ENCODE results near the gene DCUN1D3.
"Not testable (repeated sequence)": the region's sequence is repeated elsewhere in the genome, so short reads cannot be mapped to it uniquely, and the experiment has no call there.

DCUN1D3 gene

DNA sequence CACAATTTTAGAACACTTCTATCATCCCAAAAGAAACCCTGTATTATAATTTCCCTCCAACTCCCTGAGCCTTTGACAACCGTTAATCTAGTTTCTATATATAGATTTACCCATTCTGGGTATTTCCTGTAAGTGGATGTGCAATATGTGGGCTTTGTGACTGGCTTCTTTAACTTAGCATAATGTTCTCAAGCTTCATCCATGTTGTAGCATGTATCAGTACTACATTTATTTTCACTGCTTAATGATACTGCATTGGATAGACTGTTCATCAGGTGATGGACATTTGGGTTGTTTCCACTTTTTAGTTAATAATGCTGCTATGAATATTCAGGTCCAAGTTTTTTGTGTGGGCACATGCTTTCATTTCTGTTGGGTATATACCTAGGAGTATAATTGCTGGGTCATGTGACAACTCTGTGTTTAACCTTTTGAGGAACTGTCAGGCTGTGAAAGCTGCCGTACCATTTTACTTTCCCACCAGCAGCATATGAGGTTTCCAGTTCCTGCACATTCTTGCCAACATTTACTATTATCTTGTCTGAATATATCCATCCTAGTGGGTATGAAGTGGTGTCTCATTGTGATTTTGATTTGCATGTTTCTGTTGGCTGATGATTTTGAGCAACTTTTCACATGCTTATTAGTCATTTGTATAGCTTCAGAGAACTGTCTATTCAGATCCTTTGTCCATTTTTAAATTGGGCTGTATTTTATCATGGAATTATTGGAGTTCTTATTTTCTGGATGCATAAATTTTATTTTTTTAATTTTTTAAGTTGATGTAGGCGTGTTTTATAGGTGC lies 77.4 kb downstream of the DCUN1D3 start:
- DNase-seq (ENCODE audit: low spot score): no peak

DNA sequence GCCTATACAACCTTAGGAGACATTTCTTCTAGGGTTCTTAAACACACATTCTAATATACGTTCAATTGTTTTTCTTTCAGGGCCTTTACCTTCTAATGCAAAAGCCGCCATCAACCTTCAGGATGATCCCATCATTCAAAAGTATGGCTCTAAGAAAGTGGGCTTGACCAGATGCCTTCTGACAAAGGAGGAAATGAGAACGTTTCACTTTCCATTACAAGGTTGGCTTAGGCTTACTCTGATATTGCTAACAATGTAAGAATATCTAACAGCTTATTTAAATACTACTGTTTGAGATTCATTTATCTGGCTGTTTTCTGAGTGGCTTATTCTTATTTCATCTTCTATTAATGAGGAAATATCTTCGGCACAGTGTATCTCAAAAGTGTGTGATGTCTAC lies 78.5 kb downstream of the DCUN1D3 start:
- no peak for DNase-seq (ENCODE audit: low spot score)

DNA sequence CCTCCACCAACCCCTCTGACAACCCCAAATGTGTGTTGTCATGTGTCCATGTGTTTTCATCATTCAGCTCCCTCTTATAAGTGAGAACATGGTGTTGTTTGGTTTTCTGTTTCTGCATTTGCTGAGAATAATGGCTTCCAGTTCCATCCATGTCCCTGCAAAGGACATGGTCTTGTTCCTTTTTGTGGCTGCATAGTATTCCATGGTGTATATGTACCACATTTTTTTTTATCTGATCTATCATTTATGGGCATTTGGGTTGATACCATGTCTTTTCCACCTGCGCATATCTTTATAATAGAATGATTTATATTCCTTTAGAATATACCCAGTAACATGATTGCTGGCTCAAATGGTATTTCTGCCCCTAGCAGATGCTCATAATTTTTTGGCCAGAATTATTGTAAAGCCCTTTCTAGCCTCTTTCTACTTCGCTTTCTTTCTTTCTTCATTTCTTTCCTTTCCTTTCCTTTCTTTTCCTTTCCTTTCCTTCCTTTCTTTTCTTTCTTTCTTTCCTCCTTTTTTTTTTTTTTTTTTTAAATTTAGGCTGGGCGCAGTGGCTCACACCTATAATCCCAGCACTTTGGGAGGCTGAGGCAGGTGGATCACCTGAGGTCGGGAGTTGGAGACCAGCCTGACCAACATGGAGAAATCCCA lies 81.1 kb downstream of the DCUN1D3 start:
- DNase-seq (ENCODE audit: low spot score): no peak

DNA sequence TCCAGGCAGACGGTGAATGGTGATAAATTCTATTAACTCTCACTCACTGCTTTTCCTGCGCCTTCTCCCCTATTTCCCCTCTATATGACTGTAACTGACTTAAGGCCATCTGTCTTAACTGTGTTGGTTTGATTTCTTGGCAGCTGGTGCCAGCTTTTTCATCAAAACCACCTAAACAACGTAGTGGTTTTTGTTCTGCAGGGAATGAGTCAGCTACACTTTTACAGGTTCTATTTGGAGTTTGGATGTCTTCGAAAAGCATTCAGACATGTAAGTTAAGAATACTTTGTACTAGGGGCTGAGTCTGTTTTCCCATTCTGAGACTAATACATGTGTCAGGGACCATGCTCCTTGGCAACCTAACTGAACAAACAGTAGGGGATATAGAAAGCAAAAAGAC lies 85.4 kb downstream of the DCUN1D3 start:
- no peak for DNase-seq (ENCODE audit: low spot score)

DNA sequence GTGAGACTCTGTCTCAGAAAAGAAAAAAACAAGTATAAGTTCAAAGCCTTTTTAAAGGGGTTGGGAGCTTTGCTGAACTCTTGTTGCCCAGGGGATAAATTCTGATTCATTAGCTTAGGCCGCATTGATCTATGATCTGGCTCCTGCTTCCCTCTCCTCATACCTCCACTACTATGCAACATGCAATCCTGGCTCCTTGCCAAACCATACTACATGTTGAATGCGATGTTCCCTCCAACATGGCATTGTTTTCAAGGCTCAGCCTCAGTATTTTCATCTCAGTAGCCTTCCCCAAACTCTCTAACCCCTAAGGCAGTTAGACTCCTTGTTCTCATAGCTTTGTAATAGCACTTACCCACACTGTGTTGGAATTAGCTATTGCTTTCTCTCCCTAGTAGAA lies 87.6 kb downstream of the DCUN1D3 start:
- DNase-seq (ENCODE audit: low spot score): no peak

DNA sequence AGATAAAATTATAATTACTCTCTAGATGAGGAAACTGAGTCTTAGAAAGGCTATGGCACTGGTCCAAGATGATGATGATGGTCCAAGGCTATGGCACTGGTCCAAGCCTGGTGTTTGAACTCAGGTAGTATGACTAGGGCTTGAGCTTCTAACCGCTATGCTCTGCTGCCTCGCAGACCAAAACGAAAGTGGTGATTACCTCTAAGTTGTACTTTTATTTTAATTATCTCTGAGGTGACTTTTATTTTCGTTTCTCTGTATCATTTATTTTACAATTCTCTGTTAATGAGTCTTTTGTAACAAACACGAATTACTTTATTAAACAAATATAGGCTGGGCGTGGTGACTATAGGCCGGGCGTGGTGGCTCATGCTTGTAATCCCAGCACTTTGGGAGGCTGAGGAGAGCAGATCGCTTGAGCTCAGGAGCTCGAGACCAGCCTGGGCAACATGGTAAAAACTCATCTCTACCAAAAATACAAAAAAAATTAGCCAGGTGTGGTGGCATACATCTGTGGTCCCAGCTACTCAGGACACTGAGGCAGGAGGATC lies 88.2 kb downstream of the DCUN1D3 start:
- DNase-seq (ENCODE audit: low spot score): no peak

DNA sequence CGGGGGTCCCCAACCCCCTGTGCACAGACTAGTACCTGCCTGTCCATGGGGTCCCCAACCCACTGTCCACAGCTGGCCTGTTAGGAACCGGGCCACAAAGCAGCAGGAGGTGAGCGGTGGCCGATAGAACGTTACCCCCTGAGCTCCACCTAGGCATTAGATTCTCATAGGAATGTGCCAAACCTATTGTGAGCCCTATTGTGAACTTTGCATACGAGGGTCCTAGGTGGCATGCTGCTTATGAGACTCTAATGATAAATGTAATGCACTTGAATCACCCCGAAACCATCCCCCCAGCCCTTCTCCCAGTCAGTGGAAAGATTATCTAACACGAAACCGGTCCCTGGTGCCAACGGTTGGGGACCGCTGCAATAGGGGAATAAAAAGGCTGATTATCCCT lies 92.3 kb downstream of the DCUN1D3 start:
- DNase-seq (ENCODE audit: low spot score): no peak

DNA sequence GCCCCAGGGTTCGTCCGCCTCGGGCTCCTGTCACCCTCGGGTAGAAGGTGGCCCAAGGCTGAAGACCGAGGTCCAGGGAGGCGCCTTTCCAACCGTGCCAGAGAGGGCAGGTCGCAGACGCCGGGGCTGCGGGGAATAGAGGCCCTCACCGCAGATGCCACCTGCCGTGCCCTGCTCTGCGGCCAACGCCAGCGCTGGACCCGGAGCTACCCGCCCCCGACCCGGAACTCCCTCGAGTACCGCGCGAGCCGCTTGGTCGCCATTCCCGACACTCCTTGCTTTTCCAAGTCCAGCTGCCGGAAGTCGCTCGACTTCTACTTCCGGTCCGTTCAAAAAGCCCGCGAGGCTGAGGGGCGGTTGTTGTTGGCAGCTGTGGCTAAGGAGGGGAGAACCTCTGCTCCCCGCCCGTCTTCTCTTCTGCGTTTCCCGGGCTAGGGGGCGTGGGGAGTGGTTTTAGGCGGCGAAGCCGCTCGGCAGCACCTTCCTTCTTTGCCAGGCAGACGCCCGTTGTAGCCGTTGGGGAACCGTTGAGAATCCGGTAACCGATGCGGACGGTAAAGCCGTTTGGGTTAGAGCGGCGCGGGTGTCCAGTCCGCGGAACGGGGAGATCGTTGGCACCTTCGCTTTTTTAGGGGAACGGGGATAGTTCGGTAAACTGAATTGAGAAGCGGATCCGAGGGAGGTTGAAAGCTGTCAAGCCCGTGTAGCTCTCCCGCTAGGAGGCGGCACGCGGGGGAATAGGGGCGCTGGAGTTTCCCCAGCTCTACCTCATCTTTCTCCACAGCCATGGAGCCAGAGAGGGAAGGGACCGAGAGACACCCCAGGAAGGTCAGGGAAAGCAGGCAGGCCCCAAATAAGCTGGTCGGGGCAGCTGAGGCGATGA lies 93.7 kb downstream of the DCUN1D3 start, which contains the start of the genes ERI2 and REXO5:
Gene ERI2, minus strand, starts transcription at position 305 of the 883 bp plus-strand sequence. Its CDS starts 42 bp downstream, at position 263.
Gene REXO5, plus strand, starts transcription at position 360 of the 883 bp plus-strand sequence. Its CDS starts 427 bp downstream, at position 787.
- DNase-seq (ENCODE audit: low spot score): peak; percentile 97

DNA sequence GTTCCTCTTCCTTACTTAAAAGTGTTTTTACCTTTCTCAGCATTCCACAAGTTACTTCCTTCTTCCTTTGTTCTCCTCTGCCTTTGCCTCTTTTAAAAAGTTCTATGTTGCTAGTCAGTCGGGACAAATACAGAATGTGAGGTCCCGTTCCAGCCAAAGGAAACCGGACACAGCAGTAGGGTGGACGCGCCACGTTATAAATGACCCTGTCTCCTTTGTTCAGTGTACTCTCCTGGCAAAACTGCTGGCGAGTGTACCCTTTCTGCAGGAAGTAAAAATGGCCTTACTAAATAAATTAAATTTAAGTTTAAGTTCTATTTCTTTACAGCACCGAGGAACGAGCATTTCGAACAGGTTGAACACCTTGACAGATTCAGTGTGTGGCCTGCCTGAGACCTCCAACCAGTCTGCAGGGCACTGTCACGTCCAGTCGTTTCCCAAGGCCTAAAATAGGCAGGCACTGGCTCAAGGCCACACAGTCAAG lies 94.4 kb downstream of the DCUN1D3 start:
- DNase-seq (ENCODE audit: low spot score): not testable (repeated sequence)

Data from AG20443 (cell line).